Ishikawa (cell line): ENCODE measurements around the gene RAP1GAP2.

Experiments used
- EP300 ChIP-seq: IDR thresholded peaks from 2 replicates; pipeline ENCODE4 v1.6.1; 2012; ENCODE audit warnings: borderline replicate concordance
- TAF1 ChIP-seq: IDR thresholded peaks from 2 replicates; pipeline ENCODE4 v1.6.1; 2012; ENCODE audit warnings: low read depth, mild to moderate bottlenecking
- TEAD4 ChIP-seq: IDR thresholded peaks from 2 replicates; pipeline ENCODE4 v1.6.1; 2012
- TF ChIP-seq, protein P1 (sequence below): IDR thresholded peaks from 2 replicates; pipeline ENCODE4 v1.6.1; 2012; ENCODE audit warnings: low read depth, mild to moderate bottlenecking
- TF ChIP-seq, protein P2 (sequence below): IDR thresholded peaks from 2 replicates; pipeline ENCODE4 v1.6.1; 2012

DNA sequence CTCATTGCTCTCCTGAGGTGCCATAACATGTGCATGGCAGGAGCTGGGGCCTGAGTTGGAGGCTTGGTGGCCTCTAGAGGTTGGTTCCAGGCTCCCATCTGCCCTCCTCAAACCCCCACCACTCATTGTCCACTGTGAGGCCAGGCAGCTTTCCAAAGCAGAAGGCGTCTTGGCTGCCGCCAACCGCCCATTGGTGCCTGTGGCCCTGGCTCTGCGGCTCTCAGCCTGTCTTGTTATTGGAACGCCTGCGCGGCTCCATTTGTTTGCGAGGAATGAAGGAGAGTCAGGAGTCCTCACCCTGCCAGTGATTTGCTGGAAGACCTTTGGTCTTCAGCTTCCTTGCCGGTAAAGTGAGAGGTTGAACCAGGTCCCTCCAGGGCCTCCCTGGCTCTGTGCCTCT lies 223.5 kb downstream of the RAP1GAP2 start:
- TF ChIP-seq, protein P1, sequence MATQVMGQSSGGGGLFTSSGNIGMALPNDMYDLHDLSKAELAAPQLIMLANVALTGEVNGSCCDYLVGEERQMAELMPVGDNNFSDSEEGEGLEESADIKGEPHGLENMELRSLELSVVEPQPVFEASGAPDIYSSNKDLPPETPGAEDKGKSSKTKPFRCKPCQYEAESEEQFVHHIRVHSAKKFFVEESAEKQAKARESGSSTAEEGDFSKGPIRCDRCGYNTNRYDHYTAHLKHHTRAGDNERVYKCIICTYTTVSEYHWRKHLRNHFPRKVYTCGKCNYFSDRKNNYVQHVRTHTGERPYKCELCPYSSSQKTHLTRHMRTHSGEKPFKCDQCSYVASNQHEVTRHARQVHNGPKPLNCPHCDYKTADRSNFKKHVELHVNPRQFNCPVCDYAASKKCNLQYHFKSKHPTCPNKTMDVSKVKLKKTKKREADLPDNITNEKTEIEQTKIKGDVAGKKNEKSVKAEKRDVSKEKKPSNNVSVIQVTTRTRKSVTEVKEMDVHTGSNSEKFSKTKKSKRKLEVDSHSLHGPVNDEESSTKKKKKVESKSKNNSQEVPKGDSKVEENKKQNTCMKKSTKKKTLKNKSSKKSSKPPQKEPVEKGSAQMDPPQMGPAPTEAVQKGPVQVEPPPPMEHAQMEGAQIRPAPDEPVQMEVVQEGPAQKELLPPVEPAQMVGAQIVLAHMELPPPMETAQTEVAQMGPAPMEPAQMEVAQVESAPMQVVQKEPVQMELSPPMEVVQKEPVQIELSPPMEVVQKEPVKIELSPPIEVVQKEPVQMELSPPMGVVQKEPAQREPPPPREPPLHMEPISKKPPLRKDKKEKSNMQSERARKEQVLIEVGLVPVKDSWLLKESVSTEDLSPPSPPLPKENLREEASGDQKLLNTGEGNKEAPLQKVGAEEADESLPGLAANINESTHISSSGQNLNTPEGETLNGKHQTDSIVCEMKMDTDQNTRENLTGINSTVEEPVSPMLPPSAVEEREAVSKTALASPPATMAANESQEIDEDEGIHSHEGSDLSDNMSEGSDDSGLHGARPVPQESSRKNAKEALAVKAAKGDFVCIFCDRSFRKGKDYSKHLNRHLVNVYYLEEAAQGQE = no peak
- TF ChIP-seq TAF1 (no peak), EP300 (no peak), TEAD4 (no peak)
- TF ChIP-seq, protein P2, sequence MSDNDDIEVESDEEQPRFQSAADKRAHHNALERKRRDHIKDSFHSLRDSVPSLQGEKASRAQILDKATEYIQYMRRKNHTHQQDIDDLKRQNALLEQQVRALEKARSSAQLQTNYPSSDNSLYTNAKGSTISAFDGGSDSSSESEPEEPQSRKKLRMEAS = no peak
